ENCODE measurements around the gene CASTOR1. TPM values are rescaled to one million over a fixed set of nuclear protein-coding genes. Genes with fewer than 3 reads are reported as not detected.
A peak's percentile ranks its signal among the peaks of the same experiment; 100 is the strongest.

Gene CASTOR1
- total and polyA plus RNA-seq, 2 donors (not counting 1 experiment from before 2014, with no cell fraction given): 2.7 to 5.0 TPM

DNA sequence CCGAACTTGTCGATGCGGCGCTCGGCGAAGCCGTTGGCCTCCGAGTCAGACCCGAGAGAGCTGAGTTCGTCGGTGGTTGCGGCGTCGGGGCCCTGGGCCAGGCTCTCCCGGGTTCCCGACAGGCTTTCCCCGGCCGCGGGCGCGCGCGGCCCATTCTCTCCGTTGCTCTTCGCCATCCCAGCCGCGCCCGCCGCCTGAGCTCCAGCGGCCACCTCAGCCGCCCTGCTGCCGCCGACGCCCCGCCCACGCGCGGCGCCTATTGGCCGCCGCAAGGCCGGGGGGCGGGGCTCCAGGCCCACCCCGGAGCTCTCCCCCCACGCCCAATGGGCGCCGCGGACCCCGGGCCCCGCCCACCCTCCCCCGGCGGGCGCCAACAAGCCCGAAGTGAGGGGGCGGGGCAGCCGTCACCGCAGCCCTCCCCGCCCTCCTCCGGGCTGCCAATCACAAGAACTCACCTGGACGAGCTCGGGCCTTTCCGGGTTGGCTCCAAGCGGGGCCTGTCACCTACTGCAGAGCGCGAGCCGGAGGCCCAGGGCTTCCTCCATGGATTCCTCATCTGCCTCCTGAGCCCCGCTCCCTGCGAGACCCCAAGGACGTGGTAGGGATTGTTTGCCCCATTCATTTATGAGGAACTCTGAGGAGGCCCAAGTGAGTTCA, 37.5 kb upstream of the CASTOR1 start, which contains the start of gene TBC1D10A:
Gene TBC1D10A, minus strand, starts transcription at position 236 of the 657 bp plus-strand sequence. Its CDS starts 60 bp downstream, at position 176.
- peaks cover 12% of the 10 kb centered on the region for H3K4me1 ChIP-seq (ENCODE audit: control insufficient read depth, extremely low read depth, insufficient read depth, low read length)
- H3K27ac ChIP-seq (ENCODE audit: insufficient read depth, low read length): peak within 1 kb of the TSS; percentile 67
- TF ChIP-seq EZH2 (IDR thresholded peaks at IDR 0.05; ENCODE audit: low read length, missing control alignments): no peak
- TF ChIP-seq, protein P1, sequence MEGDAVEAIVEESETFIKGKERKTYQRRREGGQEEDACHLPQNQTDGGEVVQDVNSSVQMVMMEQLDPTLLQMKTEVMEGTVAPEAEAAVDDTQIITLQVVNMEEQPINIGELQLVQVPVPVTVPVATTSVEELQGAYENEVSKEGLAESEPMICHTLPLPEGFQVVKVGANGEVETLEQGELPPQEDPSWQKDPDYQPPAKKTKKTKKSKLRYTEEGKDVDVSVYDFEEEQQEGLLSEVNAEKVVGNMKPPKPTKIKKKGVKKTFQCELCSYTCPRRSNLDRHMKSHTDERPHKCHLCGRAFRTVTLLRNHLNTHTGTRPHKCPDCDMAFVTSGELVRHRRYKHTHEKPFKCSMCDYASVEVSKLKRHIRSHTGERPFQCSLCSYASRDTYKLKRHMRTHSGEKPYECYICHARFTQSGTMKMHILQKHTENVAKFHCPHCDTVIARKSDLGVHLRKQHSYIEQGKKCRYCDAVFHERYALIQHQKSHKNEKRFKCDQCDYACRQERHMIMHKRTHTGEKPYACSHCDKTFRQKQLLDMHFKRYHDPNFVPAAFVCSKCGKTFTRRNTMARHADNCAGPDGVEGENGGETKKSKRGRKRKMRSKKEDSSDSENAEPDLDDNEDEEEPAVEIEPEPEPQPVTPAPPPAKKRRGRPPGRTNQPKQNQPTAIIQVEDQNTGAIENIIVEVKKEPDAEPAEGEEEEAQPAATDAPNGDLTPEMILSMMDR (conservative IDR thresholded peaks at IDR 0.05 in 1 of 2, IDR thresholded peaks at IDR 0.05 in 1 of 2; ENCODE audit: low read depth in 1 of 2, low read length in 2 of 2): no peak
- H3K4me3 ChIP-seq (replicated peaks in 1 of 4; ENCODE audit: control extremely low read depth in 1 of 4, insufficient read depth in 1 of 4, low read depth in 3 of 4, low read length in 4 of 4): peak within 1 kb of the TSS; percentile 65 to 79 (median 74)
- peak within 1 kb of the TSS; percentile 82 for H3K9ac ChIP-seq (ENCODE audit: insufficient read depth, low read length)
- H2AFZ ChIP-seq (ENCODE audit: low read length): peak within 1 kb of the TSS; percentile 74
- H3K9me3 ChIP-seq (ENCODE audit: control insufficient read depth, insufficient read depth, low read depth, low read length): no peaks in the 10 kb centered on the region
- peaks cover 10% of the 10 kb centered on the region for H3K79me2 ChIP-seq (ENCODE audit: control insufficient read depth, insufficient read depth, low read length)
- H3K36me3 ChIP-seq (ENCODE audit: control insufficient read depth, insufficient read depth, low read length): peaks cover 1% of the 10 kb centered on the region
- H3K27me3 ChIP-seq (ENCODE audit: control insufficient read depth, insufficient read depth, low read length): no peaks in the 10 kb centered on the region
- DNase-seq (ENCODE audit: low read depth in 2 of 2): peak; percentile 80 to 87
- peak within 1 kb of the TSS; percentile 89 for H3K4me2 ChIP-seq (ENCODE audit: extremely low read depth, insufficient read depth, low read length)
- peaks cover 2% of the 10 kb centered on the region for H4K20me1 ChIP-seq (ENCODE audit: control insufficient read depth, extremely low read depth, insufficient read depth, low read length)

DNA sequence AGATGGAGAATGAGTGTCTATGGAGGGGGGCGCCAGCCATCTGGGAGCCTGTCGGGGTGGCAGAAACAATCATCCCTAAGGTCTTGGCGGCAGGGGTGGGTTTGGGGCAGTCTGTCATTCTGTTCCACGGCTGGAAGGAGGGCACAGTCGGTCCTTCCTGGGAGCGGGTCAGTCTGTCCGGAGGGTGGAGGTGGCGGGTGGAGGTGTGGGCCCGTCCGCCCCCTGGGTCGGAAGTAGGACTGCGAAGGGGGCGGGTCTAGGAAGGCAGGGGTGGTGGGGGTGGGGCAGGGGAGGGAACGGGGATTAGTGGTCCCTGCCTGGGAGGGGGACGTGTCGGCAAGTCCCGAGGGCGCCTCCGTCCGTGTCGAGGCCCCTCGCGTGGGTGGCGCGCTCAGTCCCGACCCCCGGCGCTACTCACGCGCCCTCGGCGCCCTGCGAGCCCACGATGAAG, 37.0 kb upstream of the CASTOR1 start:
- Histone ChIP-seq H3K27me3 (ENCODE audit: control insufficient read depth, insufficient read depth, low read length) (no peaks in the 10 kb centered on the region), H3K4me1 (ENCODE audit: control insufficient read depth, extremely low read depth, insufficient read depth, low read length) (peaks cover 12% of the 10 kb centered on the region), H4K20me1 (ENCODE audit: control insufficient read depth, extremely low read depth, insufficient read depth, low read length) (peaks cover 2% of the 10 kb centered on the region), H3K9me3 (ENCODE audit: control insufficient read depth, insufficient read depth, low read depth, low read length) (no peaks in the 10 kb centered on the region), H3K4me2 (ENCODE audit: extremely low read depth, insufficient read depth, low read length) (peak overlapping the region; percentile 89), H3K27ac (ENCODE audit: insufficient read depth, low read length) (peak overlapping the region; percentile 67), H3K9ac (ENCODE audit: insufficient read depth, low read length) (peak overlapping the region; percentile 82), H3K79me2 (ENCODE audit: control insufficient read depth, insufficient read depth, low read length) (peaks cover 10% of the 10 kb centered on the region), H3K4me3 (replicated peaks in 1 of 4; ENCODE audit: control extremely low read depth in 1 of 4, insufficient read depth in 1 of 4, low read depth in 3 of 4, low read length in 4 of 4) (peak overlapping the region; percentile 65 to 79 (median 74)), H3K36me3 (ENCODE audit: control insufficient read depth, insufficient read depth, low read length) (peaks cover 1% of the 10 kb centered on the region), H2AFZ (ENCODE audit: low read length) (peak overlapping the region; percentile 57)
- TF ChIP-seq, protein P1 (conservative IDR thresholded peaks at IDR 0.05 in 1 of 2, IDR thresholded peaks at IDR 0.05 in 1 of 2; ENCODE audit: low read depth in 1 of 2, low read length in 2 of 2): no peak
- no peak for TF ChIP-seq EZH2 (IDR thresholded peaks at IDR 0.05; ENCODE audit: low read length, missing control alignments)
- DNase-seq (ENCODE audit: low read depth in 2 of 2): no peak

DNA sequence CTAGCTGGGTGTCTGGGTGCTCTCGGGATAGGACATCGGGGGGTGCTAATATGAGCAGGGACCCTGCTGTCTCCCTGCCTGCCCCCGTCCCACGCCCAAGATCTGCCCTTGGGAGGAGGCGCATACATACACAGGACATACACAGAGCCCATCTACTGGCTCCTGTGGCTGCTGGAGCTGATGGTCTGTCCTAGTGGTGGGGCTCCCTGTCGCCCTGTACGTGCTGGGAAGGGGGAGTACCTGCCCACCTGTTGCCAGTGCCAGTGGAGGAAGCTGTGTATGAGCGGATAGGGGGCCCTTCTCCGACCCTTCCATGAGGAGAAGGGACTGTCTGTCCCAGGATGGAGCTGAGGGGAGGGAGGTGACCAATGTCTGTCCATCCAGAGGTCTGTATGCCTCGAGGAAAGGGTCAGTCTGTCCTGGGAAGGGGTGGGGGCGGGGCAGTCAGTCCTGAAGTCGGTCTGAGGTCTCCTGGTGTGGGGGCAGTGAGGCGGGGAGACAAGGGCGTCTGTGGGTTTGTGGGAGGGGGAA, 36.5 kb upstream of the CASTOR1 start:
- Histone ChIP-seq H3K4me1 (ENCODE audit: control insufficient read depth, extremely low read depth, insufficient read depth, low read length) (peaks cover 12% of the 10 kb centered on the region), H3K4me2 (ENCODE audit: extremely low read depth, insufficient read depth, low read length) (peak overlapping the region; percentile 89), H3K4me3 (replicated peaks in 1 of 4; ENCODE audit: control extremely low read depth in 1 of 4, insufficient read depth in 1 of 4, low read depth in 3 of 4, low read length in 4 of 4) (peak overlapping the region; percentile 65 to 79 (median 74)), H2AFZ (ENCODE audit: low read length) (no peak overlapping the region), H3K79me2 (ENCODE audit: control insufficient read depth, insufficient read depth, low read length) (peaks cover 10% of the 10 kb centered on the region), H3K27me3 (ENCODE audit: control insufficient read depth, insufficient read depth, low read length) (no peaks in the 10 kb centered on the region), H3K36me3 (ENCODE audit: control insufficient read depth, insufficient read depth, low read length) (peaks cover under 1% of the 10 kb centered on the region), H3K27ac (ENCODE audit: insufficient read depth, low read length) (peak overlapping the region; percentile 67), H3K9me3 (ENCODE audit: control insufficient read depth, insufficient read depth, low read depth, low read length) (no peaks in the 10 kb centered on the region), H3K9ac (ENCODE audit: insufficient read depth, low read length) (peak overlapping the region; percentile 66), H4K20me1 (ENCODE audit: control insufficient read depth, extremely low read depth, insufficient read depth, low read length) (peaks cover 2% of the 10 kb centered on the region)
- TF ChIP-seq, protein P1 (conservative IDR thresholded peaks at IDR 0.05 in 1 of 2, IDR thresholded peaks at IDR 0.05 in 1 of 2; ENCODE audit: low read depth in 1 of 2, low read length in 2 of 2): no peak
- DNase-seq (ENCODE audit: low read depth in 2 of 2): no peak

All from fibroblast of lung (primary cell).